SKM-1 (cell line): ENCODE results near the gene HOXA9.

Experiments used
- DNase-seq: peaks from one replicate; lab custom pipeline; 2025; ENCODE audit not compliant: unreplicated experiment; lab: John Stamatoyannopoulos, UW

HOXA9 gene

DNA sequence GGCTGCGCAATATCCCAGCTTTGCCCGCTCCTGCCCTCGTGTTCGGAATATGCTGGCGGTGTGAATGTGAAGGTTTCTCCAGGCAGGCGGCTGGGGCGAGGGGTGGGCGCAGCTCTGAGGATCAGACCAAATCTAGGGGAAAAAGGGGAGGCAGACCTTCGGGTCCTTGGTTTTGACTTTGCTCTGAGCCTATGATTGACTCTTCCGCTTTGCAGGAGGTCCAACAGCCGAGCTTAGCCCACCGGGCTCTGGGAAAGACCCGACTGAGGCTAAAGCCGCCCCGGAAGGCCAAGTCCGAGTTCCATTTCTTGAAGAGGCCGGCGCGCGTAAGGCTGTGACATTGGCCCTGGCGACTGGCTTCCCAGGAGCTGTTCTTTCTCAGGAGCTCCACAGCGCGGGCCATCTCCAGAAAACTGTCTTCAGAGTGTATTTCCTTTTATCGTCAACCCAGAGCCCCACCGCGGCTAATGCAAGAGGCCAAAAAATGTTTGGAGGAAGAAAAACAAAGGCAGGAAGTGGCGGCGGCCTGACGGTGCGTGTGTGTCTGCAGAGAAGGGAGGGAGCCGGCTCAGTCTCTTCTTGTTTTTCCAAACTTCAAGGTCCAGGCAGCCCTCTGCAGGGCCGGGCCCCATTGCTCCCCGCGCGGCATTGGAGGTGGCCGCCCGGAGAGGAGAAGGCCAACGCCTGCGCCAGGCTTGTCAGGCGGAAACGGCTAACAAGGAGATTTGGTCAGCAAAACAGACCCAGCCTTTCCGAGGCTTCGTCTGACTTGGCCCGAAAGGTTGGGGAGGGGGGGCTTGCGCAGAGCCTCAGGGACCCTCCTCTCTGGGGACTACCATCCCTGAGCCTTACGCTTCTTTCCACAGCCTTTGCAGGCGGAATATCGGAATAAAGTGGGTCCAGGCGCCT is 23.3 kb upstream of the HOXA9 start:
- no peak for DNase-seq

DNA sequence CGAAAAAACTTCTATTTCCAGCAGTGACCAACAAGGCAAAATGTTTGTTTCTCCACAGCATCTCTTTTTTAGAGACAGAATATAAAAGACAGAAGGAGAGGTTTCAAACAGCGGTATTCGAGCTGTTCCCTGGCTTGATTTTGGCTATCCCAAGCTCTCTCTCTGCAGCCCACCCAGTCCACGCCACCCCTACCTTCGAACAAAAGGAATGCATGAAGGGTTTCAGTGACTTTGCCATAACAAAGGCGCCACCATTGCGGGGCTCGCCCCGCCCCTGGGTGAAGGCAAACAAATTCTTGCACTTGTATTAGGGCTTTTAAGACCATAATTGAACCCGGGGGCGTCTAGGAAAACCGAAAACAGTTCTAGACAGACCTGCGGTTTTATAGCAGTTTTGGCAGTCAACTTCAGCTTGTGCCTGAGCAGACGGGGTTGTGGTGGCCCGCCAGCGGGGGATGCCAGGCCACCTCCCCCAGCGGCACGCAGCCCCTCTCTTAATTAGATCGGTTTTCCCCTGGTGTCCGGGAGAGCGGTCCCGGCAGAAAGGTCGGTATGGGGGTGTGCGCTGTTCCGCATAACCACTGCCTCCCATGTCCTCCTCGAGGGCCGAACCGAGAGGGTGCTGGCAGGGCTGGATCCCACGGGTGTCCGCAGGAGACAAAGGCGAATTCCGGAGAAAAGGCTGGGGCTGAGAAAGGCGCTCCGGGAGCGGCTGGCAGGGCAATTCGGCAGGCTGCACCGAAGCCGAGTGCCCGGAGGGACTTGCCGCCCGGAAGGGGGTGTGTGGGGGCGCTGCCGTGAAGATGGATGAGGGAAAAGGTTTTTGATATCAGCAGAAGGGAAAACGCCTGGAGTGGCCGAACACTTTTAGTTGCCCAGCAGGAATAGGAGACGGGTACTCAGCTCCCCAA is 22.4 kb upstream of the HOXA9 start:
- no peak for DNase-seq

DNA sequence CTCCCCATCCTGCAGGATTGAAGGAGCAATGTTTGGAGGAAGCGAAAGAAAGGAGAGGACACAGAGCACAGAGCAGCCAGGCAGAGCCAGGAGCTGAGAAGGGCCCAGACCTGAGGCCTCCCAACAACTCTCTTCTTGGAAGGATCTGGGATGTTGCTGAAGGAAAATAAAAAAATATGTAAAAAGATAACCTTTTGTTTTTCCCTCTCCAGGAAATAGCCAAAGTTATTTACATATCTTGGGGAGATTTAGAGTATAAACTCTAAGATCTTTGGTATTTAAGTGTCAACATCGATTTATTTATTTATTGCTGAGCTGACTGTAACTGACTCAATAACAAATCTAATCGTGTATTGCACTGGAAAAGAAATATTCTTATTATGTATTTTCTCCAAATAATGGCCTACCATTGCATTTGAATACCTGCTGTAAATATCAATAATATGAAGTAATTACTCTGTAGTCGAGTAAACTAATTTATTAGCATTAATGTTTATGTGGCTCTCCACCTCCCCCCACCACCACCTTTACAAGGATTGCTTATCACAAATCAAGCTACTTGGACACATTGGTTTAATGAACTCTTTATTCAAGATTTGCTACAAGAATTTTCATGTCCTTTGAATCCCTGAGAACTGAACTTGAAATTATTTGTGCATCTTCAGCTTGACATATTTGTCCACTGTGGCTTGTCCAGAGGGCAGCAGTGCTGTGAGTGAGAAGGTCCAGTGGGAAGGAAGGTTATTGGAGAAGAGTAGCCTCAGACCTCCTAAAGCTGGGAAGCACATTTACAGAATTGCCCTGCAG is 21.5 kb upstream of the HOXA9 start:
- DNase-seq: no peak

DNA sequence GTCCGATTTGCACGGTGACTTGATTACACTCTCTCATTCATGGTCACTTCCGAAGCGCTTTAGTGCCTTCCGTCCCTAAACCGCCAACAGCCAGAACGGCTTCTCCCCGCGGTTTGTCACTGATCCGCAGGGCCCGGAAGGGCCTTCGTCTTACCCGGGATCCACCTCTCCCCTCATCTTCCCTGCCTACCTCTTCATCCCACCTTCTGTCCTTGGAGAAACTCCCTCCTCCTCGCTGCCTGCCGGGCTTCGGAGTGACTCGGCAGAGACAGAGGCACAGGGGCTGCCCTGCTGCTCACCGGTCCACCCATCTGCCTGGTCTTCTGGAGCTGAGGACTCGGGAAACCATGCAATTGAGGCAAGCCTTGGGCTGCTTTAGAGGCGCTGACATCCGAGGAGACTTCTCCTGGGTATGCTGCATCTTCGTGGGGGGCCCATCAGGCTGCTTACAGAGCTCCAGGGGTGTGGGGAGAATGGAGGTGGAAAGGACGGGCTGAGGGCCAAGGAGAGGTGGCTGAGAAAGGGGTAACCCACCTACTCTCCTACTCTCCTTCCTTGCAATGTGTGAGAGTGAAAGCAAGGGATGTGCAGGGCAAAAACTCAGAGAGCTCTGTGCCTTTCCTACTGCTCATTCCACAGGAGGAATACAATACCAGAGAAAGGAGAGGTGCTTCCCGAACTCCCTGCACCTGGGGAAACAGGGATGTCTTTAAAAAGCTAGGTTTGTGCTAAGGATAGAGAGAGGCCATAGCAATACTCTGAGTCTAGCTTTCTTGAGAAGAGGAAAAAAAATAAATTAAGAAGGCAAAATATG is 20.7 kb upstream of the HOXA9 start:
- no peak for DNase-seq

DNA sequence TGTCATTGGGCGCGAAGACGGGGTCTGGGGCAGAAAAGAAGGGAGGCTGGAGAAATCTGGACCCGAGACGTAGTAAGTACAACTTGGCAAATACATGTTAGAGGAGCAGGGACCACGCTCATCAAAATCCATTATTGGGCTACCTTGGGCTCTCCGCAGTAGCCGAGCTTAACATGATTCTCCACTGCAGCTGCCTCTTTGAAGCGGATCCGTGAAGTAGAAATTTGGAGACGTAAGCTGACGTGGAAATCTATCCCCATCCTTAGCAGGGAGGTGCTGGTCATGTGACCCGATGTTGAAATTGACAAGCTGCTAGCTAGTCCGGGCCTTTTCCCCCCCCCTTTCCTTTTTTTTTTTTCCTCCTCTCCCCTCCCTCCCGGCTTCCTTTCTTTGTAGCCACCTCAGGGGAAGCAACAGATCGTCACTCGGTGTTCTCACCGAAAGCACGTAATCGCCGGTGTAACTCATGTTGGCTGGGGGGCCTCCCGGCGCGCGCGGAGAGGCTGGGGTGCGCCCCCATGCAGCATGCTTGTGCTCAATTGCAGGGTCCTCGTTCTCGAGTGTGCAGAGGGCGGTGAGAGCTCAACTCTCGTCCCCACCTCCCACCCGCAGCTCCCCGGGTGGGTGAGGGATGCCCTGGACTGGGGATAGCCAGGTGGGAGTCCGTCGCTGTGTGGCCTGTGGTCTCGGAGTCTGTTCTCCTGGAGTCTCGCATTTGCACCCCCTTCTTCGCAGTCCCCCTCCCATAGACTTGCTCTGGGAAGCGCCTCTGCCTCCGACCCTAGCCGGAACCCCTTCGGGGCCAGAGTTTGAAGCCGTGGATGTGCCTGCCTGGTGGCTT is 19.9 kb upstream of the HOXA9 start, which contains the start of gene HOXA11:
TSS of gene HOXA11 (minus strand) at position 220 of the 841 bp plus-strand sequence. CDS start at position 132, 88 bp downstream.
- no peak for DNase-seq

DNA sequence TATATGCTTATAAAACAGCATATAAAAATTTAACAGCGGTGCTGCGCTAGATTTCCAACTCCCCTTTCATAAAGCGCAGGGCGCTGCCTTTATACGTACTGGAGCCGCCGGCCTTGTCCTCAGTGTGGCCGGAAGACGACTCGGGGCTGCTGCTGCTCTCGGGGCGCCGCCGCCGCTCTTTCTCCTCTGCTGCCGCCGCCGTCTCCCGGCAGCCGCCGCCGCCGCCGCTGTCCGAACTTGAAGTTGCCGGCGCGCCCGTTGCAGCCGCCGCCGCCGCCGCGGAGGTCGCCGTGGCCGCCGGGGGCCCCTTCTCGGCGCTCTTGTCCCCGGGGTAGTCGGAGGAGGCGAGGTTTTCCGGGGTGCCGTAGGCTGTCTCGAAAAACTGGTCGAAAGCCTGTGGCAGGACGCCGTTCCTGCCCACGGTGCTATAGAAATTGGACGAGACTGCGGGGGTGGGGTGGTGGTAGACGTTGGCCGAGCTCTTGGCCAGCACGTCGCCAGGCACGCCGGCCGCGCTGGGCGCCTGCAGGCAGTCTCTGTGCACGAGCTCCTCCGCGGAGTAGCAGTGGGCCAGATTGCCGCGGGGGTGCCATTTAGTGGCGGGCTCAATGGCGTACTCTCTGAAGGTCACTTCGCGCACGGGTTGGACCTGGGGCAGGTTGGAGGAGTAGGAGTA is 19.1 kb upstream of the HOXA9 start:
- no peak for DNase-seq

DNA sequence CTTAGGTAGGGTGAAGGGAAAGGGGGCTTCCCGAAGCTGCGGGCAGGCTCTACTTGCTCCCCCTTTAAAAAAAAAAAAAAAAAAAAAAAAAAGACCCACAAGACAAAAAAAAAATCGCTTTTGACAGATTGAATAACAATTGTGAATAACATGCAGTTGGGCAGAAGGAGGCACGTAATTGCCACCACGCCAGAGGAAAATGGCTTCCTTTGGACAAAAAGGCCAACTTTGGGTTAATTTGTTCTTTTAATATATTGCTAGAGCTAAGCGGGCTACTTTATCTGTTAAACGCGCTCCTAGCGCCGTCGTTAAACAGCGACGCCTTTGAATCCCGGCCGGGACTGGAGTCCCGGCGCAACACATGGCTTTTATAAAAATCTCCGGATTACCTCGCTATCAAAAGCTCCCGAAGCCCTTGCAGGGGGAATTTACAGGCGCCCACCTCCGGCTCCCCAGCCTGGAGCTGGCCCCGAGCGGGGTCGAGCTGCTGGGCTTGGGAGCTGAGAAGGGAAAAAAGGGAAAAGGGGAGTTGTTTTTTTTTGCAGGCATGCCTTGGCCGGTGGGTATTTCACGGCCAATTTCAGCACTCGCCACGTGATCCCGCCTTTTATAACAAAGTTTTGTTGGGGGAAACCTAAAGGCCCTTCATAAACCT is 18.5 kb upstream of the HOXA9 start:
- DNase-seq: no peak

DNA sequence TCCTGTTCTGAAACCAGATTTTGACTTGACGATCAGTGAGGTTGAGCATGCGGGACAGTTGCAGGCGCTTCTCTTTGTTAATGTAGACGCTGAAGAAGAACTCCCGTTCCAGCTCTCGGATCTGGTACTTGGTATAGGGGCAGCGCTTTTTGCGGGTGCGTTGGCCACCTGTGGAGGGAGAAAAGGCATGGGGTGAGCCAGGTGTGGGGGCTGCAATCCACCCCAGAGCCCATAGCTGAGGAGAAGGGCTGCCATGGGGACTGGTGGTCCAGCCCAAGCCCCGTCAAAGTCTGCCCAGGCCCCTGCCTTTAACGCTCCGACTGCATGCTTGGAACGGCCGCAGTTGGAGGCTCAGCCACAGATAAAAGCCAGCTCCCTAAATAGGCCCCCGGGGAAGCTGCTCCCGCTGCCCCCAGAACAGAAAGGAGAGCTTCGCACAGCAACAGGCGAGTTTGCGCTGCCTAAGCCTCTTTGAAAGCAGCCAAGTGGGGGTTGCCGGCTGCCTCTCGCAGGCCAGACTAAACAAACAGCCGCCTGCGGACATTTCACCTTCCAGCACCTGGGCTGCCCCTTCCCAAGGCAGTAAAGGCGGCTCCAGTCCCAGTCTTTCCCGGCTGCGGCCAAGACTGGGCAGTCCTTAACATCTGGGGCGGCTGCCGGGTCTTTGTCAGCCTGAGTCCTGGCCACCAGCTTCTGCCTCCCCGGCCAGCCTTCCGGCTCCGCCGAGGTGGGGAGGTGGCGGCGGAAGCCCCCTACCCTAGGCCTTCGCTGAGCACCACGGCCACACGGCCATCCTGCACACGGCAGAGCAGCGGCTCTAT is 17.7 kb upstream of the HOXA9 start:
- no peak for DNase-seq

DNA sequence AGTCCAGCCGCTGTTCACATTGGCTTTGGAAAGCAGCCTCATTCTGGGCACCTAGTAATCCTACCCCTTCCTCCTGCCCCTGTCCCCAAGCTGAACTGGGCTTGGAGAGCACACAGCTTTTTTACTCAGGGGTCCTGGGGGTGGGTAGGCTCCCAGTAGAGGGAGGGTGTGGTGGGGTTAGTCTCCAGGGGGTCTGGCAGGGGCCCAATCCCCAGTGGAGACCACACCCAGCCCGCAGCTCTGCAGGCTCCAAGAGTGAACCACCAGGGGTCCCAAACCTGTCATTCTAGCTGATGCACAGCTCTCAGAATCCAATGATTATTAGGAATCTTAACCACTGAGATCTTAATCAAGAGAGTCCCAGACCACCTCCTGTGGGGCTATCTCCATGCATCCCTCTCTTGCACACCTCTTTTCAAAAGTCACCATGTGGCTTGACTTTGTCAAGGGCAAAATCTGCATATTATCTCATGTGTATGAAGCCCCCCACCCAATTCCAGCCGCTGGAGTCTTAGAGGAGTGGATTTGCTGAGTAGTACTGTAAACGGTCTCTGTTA is 17.0 kb upstream of the HOXA9 start:
- DNase-seq: no peak

DNA sequence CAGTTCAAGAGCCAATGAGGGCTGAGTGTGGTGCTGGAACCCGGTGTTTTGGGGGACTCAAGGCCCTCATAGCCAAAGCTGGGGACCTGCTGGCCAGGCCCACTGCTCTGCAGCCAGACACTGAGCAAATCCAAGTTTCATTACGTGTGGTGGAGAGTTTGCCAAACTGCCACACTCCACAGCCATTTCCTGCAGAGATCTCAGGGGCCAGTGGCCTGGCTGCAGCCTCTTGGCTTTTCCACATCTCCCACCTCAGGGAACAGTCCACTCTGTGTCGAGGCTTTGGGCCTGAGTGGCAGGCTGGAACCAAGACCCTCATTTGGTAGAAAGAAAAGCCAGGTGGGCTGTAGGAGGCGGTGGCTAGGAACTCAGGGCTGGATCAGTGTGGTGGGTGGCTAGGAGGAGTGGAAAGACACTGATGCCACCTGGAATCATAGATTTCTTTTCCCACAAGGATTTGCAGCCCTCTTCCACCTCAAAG is 16.5 kb upstream of the HOXA9 start:
- DNase-seq: no peak

DNA sequence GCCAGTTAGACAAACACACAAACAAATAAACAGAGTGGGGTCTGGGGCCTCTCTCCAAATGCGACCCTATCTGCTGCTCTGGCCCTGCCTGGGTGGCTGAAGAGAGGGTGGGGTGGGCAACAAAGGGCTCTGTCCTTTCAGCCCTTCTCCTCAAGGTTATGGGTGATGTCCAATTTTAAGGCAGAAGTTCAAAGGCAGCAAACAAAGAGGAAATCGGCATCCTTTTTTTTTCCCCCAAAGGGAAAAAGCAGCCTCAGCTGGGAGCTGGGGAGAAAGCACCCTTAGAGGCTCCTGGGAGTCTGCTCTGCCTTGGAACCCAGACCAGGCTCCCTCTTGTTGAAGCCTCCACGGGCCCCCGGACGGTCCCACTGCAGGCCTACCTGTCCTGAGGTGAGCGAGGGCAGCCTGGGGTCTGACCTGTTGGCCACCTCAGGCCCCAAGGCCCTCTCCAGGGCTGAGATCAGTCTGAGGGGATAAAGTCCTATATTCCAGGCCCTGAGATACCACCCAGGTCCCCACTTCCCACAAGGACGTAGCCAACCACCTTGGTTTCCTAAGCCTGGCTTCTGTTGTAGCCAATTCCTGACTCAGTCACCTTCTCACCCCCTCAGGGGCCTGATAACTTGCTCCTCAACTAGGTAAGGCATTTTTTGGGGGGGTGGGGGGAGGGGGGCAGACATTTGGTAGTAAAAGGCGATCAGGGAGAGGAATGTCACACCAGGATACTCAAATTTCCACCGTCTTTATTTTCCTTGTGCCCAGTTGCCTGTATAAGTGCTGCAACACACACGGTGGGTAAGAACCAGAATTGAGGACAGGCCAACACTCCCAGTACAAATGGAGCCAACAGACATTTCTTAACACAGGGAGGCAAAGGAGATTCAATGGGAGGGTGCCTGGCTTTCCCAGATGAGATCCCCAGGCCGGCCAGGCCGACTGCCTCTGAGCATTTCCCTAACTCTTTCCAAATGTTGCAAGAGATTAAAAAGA is 15.4 kb upstream of the HOXA9 start:
- no peak for DNase-seq

DNA sequence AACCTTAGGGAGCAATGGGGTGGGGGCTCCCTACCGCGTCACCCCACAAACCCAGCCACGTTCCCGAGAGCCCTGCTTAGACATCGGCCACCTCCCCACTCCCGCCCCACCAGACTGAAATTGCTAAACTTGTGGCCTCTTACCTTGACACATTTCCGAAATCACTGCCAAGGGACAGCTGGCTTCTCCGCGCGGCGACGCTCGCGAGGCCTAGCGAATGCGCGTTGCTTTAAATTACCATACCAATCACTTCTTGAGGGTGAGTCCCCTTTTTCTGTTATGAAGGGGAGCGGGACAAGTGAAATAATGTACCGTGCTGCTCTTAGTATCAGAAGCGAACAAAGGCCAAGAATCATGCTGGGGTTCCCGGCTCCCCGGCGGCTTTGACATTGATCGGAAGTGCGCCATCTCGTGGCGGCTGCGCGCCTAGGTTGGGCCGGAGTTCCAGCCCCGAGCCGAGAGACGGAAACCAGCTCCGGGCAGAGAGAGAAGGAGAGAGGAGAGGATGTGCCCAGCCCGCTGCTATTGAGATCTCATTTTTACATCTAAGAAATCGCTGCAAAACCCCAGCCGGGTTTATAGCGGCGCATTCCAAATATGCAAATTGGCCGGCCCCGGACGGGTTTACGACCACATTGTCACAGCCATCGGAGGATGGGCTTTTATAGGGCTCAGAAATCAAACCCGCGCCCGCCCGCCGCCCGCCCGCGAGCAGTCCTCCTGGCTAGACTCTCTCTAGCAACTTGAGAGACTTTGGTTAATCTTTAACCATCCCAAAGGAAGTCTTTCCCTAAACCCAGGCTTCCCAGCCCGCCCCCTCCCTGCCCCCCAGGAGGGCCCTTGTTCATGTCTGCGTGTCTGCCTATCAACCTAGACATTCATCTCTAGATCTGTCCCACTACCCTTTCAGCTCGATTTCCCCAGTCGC is 14.4 kb upstream of the HOXA9 start:
- DNase-seq: no peak

DNA sequence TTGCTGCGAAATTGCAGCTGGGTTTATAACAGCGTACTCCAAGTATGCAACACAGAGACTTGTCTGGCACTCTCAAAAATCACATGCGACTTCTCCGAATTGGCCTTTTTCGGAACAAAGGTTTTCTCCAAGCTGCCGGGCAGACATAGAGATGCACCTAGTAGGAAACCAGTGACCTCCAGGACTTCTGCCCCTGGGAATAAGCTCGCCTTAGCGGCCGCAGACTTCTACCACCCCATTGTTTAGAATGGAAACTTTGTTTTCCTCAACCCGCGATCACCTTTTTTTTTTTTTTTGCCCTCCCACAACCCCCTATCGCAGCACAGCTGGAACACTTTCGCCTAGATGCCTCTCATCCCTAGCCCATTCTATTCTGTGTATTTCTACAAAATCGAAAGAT is 13.7 kb upstream of the HOXA9 start:
- DNase-seq: no peak

DNA sequence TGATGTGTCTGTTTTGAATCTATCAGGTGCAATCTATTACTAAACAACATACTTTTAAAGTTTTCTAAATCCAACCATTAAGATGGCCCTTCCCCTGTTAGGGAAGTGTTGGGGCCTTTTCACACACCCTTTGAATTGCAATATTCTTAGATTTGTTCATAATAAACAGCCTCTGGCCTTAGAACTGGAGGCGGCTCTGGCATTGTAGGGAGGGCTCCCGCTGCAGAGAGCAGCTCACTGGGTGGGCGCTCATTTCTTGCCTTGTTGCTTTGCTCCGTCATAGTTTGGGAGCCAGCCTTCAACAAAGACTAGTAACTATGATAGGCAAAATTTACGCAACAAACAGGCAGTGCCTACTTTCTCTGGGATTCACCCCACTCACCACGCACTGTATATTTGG is 13.0 kb upstream of the HOXA9 start:
- no peak for DNase-seq
